Type B pancreatic cell (in vitro differentiated cells): ENCODE data around the gene EIF4G3. TPM values are rescaled to one million over a fixed set of nuclear protein-coding genes. Genes with fewer than 3 reads are reported as not detected.

Experiments
- DNase-seq: peaks from one replicate; pipeline ENCODE4 v3.0.0; 2021; ENCODE audit warnings: mixed read lengths; ENCODE audit not compliant: unreplicated experiment; ENCODE audit errors: extremely low spot score
- H3K27ac Mint-ChIP-seq: 2 replicates; pipeline ENCODE4 v1.8.0; 2021; ENCODE audit warnings: mild to moderate bottlenecking, mixed read lengths
- H3K27me3 Mint-ChIP-seq: 2 replicates; pipeline ENCODE4 v1.8.0; 2021; ENCODE audit warnings: mixed read lengths
- H3K36me3 Mint-ChIP-seq: 2 replicates; pipeline ENCODE4 v1.8.0; 2021; ENCODE audit warnings: mixed read lengths
- H3K4me1 Mint-ChIP-seq: one replicate; pipeline ENCODE4 v1.8.0; 2021; ENCODE audit warnings: mixed read lengths; ENCODE audit not compliant: unreplicated experiment
- H3K4me3 Mint-ChIP-seq: 2 replicates; pipeline ENCODE4 v1.8.0; 2021; ENCODE audit warnings: mild to moderate bottlenecking, mixed read lengths
- H3K9me3 Mint-ChIP-seq: 2 replicates; pipeline ENCODE4 v1.8.0; 2021; ENCODE audit warnings: mixed read lengths
- CTCF ChIP-seq: fragments of 200-600 bp; sonication (generic); conservative IDR thresholded peaks from 2 replicates; pipeline ENCODE4 v1.5.0; 2021; ENCODE audit warnings: antibody characterized with exemption, mild to moderate bottlenecking
- microRNA-seq: library from miRNA; unstranded; fragments of <30 nt; microRNA quantifications from one replicate; pipeline ENCODE4, GENCODE V29; 2020
- total RNA-seq: library from RNA; stranded (reverse); gene quantifications from 2 replicates; pipeline ENCODE4 v1.2.1, GENCODE V29; 2021; ENCODE audit warnings: low replicate concordance

The EIF4G3 gene
- total RNA-seq, 1 donor from 2014 or later = 71.5 TPM

GRCh38 chr1:20771780-20772179 lies 404.9 kb downstream of the EIF4G3 start:
- no peak for DNase-seq
- no peaks in the 10 kb centered on the region for H3K27me3 Mint-ChIP-seq
- H3K9me3 Mint-ChIP-seq = no peaks in the 10 kb centered on the region
- no peak for TF ChIP-seq CTCF
- H3K27ac Mint-ChIP-seq = no peak overlapping the region
- H3K4me1 Mint-ChIP-seq = no peaks in the 10 kb centered on the region
- H3K4me3 Mint-ChIP-seq = no peak overlapping the region
- peaks cover 36% of the 10 kb centered on the region for H3K36me3 Mint-ChIP-seq

DNA sequence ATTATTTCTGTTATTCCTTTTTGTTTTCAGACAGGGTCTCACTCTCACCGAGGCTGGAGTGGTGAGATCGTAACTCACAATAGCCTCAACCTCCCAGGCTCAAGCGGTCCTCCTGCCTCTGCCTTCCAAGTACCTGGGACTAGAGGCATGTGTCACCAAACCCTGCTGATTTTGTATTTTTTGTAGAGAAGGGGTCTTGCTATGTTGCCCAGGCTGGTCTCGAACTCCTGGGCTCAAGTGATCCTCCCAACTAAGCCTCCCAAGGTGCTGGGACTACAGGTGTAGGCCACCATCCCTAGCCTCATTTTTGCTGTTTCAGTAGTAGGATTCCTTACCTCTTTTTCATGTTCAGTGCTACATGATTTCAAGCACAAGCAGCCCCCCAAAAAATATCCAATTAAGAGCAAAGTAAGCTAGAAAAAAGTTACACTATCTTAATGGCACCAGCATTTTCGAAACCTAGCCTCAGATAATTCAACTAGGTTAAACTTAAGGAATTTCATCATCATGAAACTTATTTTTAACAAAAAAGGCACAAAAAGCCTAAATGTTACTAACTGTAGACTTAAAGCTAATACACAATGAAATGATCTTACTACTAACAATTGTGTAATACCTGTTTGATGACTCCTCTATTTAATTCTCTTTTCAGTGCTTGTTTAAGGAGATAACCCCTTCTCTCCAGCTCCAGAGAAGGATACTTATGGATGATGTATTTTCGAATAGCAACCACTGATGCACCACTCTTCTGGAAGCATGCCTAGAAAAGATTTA lies 406.2 kb downstream of the EIF4G3 start:
- no peaks in the 10 kb centered on the region for H3K9me3 Mint-ChIP-seq
- H3K27ac Mint-ChIP-seq = no peak overlapping the region

DNA sequence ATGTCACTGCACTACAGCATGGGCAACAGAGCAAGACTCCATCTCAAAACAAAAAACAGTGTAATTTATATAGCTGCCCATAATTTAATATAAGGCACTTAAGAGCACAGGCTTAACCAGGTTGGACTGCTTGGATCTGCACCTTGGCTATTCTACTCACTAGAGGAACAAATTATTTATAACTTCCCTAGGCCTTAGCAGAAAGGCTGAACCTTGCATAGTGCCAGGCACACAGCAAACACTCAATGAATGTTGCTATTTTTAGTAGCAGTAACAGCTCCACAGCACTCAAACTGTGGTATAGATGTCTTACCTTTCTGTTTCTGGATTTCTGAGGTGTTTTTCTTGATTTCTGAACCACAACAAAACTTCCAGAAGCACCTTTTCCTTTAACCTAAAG lies 409.4 kb downstream of the EIF4G3 start:
- no peak for DNase-seq
- no peak overlapping the region for H3K27ac Mint-ChIP-seq
- H3K9me3 Mint-ChIP-seq = no peaks in the 10 kb centered on the region
- no peak for TF ChIP-seq CTCF
- H3K4me1 Mint-ChIP-seq = no peaks in the 10 kb centered on the region
- peaks cover 37% of the 10 kb centered on the region for H3K36me3 Mint-ChIP-seq
- H3K27me3 Mint-ChIP-seq = no peaks in the 10 kb centered on the region
- no peak overlapping the region for H3K4me3 Mint-ChIP-seq

More for the DNA sequence above, 406.2 kb downstream of the EIF4G3 start:
- Mint-ChIP-seq H3K36me3 (peaks cover 33% of the 10 kb centered on the region), H3K4me1 (no peaks in the 10 kb centered on the region), H3K4me3 (no peak overlapping the region), H3K27me3 (no peaks in the 10 kb centered on the region)
- no peak for TF ChIP-seq CTCF
- no peak for DNase-seq

- Mint-ChIP-seq H3K36me3 (peaks cover 38% of the 10 kb centered on the region), H3K4me3 (no peak overlapping the region), H3K27ac (no peak overlapping the region), H3K4me1 (no peaks in the 10 kb centered on the region), H3K27me3 (no peaks in the 10 kb centered on the region), H3K9me3 (no peaks in the 10 kb centered on the region)
- no peak for DNase-seq
- no peak for TF ChIP-seq CTCF
Measured at GRCh38 chr1:20763417-20763816, 413.3 kb downstream of the EIF4G3 start.

DNA sequence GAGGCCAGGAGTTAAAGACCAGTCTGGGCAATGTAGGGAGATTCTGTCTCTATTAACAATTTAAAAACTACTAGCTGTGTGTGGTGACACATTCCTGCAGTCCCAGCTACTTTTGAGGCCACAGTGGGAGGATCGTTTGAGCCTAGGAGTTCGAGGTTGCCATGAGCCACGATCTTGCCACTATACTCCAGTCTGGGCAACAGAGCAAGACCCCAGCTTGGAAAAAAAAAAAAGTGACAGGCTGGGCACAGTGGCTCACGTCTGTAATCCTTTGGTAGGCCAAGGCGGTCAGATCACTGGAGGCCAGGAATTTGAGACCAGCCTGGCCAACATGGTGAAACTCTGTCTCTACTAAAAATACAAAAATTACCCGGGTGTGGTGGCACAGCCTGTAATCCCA lies 416.4 kb downstream of the EIF4G3 start:
- H3K27me3 Mint-ChIP-seq = no peaks in the 10 kb centered on the region
- DNase-seq = no peak
- H3K27ac Mint-ChIP-seq = no peak overlapping the region
- H3K9me3 Mint-ChIP-seq = no peaks in the 10 kb centered on the region
- H3K4me1 Mint-ChIP-seq = no peaks in the 10 kb centered on the region
- no peak overlapping the region for H3K4me3 Mint-ChIP-seq
- no peak for TF ChIP-seq CTCF
- H3K36me3 Mint-ChIP-seq = peaks cover 38% of the 10 kb centered on the region

Small RNA genes lying within 50 kb of the gene (microRNA-seq; reads per million reads assigned to microRNA genes)
- gene MIR1256 = not detected

Other genes with a start within 250 kb of the EIF4G3 start
- gene ECE1, start 113.6 kb upstream of the EIF4G3 start, total RNA-seq = 37.2 and 49.8 TPM in 2 replicates